Stimulated activated CD4-positive, alpha-beta T cell treated with anti-CD3 and anti-CD28 coated beads, TNF-alpha, amount 100 ng/mL, for 48 hours (primary cell): ENCODE results near the gene CC2D2A.

Source experiments
- DNase-seq, 3 donors: peaks; one replicate each; pipeline ENCODE4 v3.0.0-alpha.2; 2020; ENCODE audit warnings: low read depth in 3 of 3

Gene CC2D2A

DNA sequence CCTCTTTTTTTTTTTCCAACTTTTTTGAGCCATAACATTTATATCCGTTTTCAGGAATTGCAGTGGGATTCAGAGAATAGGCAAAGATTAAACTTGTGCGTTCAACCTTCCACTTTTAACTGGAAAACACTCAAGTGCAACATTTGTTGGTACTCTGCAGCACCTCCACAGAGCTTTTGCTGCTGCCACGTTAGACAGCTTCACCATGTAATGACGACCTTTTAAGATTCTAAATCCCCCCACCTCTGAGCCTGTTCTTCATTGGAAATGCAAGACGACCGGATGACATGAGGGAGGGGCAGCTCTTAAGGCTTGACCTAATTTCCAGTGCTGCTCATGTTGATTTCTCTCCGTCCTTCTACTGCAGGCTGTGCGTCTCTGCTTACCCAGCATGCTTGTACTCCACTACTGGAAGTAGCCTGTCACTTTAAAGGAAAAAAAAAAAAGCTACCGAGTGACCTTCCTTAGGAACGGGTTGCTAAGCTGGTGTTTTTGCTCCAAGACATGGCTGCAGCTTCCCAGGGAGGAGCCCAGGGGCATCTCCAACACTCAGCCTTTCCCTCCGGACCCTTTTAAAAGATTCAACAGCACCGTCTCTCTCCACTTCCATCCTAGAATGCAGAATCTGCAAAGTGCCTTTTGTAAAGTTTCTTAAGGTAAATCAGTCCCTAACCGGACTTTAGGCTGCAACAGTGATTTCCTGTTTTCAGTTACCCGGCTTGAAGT is at the start of gene CC2D2A:
CC2D2A (plus strand) TSS at position 481 of the 726 bp plus-strand sequence. CDS start 6,051 bp downstream, outside the sequence.
- no peak for DNase-seq

DNA sequence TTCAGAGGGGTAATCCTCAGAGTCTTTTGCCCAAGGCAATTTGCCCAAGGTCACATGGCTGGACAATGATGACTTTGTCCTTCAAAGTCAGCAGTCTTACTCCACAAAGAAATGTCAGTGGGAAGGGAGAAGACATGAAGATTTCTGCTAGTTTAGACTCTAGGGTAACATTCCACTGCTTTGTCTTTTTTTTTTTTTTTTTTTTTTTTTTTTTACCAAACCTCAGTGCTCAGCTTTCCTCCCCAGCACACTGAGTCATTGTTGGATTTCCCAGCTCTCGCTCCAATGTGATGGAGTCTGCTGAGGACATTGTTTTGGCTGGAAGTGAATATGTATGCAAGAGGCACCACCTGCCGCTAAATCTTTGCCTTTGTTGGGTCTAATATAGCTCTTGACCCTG is 49.0 kb upstream of the CC2D2A start:
- no peak for DNase-seq

DNA sequence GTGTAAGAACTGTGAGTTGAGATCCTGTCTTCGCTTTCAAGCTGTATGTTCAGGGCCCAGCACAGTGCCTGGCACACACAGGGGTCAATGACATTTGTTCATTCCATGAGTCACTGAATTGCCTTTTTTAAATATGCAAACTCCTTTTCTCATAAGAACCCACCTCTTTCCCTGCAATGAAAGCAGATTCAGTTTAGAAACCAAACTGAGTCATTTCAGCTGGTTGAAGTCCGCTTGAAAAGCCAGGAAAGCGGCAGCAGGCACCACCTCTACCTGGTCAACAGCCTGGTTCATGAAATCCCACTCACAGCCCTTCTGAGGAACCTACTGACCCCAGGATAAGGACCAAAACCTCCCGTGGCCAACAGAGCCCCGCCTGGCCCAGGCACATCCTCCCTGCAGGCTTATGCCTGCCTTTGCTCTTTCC is 46.4 kb upstream of the CC2D2A start:
- peak in 1 of 3 donors; percentile 4 for DNase-seq

DNA sequence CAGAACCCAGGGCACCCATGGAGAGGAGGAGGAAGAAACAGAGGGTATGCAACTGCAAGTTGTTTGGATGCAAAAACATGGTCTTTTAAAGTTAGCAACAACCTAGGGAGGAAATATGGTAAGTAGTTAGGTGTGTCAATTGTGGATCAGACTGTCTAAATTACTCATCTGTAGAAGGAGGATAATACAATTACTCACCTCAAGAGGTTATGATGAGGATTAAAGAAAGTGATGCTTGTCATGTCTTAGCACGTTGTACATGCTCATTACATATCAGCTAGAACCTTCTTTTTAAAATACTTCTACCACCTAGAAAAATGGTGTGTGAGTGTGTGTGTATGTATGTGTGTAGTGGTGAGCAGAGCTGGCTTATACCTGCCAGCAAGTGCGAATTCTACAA is 44.2 kb upstream of the CC2D2A start:
- DNase-seq, result no peak

DNA sequence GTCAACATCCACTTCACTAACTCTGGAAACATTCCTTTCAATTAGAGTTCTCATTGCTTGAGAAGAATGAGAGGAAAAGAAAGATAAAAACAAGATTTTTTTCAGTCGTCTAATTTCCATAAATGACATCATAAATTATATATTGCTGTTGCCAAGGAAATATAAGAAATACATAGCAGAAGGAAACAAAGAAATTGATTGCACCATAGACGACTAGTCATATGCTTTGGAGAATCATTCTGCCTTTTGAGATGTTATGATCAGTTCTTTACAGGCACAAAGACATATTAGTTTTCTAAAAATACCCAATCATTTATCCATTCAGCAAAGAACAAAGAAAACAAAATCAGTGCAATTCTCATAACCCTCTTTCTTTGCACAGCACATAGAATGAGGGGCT is 42.5 kb upstream of the CC2D2A start:
- DNase-seq, result no peak

DNA sequence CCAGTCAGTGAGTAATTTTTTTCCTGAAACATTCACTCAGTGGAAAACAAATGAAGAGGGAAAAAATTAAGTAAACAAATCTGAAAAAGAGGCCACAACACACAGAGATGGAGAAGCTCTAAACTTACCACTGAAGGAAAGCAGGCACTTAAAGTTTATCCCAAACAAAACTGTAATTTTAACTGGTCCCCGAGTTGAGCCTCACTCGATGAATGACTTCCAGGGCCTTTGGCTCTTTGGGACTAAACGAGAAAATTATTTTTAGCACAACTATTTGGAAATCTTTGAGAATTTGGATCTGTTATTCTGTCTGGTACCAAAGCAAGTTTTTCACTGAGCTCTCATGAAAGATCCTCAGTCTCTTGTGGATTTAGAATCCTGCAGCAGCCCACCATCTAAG is 42.0 kb upstream of the CC2D2A start, which contains the start of gene C1QTNF7:
C1QTNF7 (plus strand) TSS at position 333 of the 400 bp plus-strand sequence. CDS start 7,711 bp downstream, outside the sequence.
- DNase-seq, result no peak

DNA sequence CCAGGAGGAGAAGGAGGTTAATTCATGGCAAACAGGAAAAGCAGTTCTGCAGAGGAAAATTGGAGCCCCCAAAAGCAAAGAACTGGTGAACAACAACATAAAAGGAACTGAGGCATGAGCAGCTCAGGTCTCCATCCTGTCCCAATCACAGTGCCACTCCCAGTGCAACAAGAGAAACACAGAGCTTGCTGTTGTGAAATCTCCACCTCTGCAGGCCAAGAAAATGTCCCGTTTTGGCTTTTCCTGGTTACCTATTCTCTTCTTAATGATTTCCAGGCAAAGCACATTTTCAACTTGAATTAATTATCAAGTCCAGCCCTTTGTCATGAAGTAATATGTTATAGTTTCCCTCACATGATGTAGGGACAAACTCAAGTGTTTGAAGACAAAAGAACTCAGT is 41.1 kb upstream of the CC2D2A start:
- DNase-seq, result no peak

DNA sequence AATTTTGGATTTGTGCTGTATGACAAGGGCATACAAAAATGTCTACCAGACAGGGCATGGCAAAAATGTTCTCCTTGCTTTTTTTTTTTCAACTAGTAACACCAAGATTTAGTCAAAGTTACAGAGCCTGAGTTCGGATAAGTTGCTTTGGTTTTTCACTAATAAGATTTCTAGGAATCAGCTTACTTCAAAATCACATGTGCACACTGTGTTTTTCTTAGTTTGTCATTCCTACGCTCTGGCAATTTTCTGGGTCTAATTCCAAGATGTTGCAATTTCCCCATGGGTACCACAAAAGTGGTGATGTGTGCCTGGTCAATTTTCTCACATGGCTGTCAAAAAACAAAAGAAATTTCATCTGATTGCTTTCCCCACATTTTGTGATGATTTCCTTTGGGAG is 35.6 kb upstream of the CC2D2A start:
- DNase-seq, result no peak

DNA sequence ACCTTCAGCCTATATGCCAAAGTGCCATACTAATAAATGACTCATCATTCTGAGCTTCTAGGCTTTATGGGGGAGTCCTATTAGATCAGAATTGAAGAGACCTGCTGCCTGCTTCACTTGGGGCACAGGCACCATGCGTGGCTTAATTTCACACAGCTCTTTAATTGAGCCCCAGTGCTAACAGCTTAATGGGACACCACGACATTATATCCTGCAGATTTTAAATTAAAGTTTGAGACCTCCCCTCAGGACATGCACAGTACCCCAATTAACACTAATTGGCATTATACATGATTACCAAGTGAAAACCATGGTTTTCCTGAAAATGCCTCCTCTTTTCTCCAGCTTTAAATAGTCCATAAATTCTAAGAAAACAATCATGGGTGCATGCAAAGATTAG is 35.0 kb upstream of the CC2D2A start:
- DNase-seq, result no peak

DNA sequence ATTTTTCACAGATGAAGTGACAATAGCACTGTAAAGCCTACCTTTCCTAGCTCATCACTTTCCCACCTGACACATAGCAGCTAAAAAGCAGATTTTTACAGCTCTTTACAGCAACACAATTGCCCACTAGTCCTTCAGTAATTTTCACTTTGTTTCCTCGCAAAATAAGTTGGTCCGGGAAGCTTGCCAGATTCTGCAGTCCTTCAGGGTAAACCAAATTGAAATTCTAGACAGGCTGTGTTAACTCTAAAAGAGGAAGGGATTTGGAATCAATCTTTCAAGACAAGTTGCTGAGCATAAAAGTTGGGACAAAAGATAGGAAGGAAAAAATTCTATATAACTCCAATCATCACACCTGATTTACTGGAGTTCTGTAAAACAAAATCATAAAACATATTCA is 33.2 kb upstream of the CC2D2A start:
- DNase-seq, result no peak

DNA sequence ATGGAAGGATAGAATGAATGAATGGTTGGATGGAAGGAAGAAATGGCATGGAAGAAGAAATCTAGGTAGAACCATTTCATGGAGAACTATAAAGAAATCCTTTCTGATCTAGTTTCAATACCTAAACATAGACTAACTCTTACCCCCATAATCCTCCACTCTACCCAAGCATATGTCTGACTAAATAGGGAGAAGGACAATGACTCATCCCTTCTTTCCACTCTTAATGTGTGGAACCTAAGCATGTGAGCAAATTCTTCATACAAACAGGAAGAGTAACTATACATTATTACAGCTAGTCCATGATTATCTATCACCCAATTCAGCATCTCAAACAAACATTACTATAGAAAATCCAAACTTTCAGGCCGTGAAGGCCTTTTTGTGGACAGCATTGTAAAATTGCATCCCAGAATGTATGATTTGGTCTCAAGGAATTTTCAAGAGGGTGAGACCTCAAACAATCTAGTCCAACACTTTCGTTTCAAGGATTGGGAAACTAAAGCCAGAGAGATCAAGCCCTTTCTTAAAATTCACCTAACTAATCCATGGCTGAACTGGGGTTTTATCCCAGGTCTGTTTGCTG is 30.6 kb upstream of the CC2D2A start:
- no peak for DNase-seq

DNA sequence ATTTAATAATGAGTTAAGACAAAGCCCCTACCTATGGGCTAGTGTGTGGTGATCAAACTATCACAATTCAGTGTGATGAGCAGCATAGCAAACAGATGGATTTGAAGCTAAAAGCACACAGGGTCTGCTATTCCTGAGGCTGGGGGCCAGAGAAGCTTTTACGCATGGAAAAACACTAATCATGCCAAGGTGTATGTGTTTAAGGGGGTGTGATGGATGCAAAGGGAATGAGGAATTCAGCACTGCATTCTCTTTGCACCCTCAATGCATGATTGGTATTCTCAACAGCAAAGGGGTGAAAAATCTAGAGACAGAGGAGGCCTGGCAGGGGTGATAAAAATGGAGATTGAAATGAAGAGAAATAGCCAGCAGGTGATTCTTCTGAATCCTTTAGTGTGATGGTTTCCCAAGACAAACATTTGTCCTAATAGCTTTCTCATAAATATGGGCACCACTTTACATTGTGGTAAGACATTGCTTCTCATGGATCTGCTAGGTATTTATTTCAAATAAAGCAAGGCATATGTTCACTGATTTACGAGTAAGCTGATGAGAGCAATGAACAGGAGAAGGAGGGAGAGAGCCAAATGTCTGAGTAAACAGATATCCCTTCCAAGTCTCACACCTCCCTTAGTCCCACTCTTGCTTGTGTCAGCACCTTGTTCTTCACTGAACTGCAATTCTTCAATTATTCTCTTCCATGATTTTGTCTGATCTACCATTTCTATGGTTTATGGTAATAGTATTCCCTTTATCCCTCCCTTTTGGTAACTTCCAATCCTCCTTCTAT is 26.1 kb upstream of the CC2D2A start:
- no peak for DNase-seq

DNA sequence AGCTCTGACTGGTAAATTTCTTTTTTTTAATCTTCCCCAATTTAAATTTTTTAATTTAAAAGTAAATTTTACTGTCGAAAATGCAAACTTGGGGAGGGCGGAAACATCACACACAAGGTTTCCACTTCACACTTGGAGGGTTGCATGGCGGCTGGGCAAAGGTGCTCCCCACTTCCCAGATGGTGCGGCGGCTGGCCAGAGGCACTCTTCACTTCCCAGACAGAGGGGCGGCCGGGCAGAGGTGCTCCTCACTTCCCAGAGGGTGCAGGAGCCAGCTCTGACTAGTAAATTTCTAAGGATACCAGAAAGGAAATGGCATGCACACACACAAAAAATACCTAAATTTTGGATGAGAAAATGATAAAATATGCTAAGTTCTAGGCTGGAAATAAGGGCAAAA is 25.4 kb upstream of the CC2D2A start:
- no peak for DNase-seq

DNA sequence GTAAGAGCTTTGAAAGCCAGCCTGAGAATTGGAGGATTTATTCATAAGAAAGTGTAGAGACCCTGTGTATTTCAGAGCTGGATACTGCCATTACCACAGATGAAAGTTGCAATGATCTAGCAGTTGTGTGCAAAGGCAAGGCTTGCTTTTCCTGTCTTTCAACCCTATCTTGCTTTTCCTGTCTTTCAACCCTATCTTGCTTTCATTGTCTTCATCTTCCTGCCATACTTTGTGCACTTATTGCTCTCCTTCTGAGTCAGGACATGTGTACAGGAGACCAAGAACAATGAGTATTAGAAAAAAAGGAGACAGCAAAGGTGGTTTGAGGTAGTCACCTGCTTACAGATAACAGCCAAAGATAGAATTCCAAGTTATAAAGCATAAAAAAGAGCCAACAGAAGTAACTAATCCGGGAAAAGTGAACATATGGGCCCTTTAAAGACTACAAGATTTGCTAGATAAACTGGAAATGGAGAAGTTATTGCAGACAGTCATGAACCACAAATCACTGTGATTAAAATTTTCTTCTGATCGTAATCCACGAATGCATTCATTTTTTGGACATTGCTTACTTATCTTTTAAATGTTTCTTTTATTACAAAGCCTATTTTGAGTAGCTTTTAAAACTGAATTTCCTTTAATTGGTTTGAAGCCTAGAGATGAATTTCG is 24.7 kb upstream of the CC2D2A start:
- no peak for DNase-seq

DNA sequence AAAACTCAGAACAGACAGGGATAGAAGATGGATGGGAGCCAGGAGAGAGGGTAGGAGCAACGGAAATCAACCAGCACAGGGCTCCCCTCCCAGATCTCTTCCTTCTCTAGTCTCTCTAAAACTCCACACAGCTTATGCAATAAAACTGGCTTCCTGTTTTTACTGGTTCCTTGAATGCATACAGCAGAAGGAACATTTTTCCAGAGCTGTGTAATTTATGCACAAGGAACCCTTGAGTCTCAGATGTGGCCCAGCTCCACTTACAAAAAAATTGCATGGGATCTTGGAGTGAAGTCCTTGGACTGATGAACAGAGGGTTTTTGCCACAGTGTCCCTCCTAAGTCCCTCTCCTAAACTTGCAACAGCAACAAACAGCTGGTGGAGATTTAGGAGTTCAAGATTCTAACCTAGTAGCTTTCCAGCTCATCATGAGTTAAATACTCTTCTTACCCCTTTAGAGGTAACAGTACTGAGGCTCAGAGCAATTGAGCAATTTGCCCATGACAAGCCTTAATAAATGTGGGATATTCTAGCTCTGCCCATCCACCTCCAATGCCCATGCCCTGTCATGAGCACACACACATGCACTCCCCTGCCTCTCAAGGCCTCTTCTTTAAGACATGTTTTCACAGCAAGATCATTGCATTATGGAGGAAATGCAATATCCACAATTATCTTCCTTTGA is 18.4 kb upstream of the CC2D2A start:
- no peak for DNase-seq

DNA sequence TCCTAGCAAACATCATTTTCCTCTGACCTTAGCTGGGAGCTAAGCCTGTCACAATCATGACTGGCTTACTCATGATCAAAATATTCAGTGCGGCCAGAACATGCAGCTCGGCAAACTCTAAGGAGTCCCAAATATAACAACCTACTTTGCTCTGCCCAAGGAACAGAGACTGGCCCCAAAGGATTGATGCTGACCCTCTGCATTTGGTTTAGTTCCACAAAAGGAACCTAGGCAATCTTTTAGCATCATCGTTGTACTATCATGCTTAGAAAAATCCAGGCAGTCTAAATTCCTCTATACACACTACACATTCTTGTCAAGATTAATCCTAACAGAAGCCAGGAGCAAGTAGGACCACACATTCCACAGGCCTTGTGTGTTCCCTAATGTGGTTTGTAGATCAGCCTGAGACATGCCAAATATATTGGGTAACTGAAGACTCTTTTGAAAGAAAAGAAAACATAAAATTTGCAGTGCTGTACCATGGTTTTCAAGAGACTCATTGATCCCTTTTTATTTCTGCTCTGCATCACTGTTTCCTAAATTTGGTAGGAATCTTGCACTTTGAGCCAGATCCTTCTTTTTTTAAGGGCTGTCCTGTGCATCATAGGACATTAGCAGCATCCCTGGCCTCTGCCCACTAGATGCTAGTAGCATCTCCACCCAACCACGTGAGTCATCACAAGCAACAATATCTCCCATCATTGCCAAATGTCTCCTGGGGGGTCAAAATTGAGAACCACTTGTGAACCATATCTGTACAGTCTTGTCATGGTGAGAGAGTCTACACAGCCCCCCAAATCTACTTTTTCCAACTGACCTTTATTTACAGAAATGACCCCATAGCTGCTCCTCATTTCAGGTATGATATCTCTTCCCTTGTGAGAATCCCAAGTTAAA is 17.6 kb upstream of the CC2D2A start:
- no peak for DNase-seq

DNA sequence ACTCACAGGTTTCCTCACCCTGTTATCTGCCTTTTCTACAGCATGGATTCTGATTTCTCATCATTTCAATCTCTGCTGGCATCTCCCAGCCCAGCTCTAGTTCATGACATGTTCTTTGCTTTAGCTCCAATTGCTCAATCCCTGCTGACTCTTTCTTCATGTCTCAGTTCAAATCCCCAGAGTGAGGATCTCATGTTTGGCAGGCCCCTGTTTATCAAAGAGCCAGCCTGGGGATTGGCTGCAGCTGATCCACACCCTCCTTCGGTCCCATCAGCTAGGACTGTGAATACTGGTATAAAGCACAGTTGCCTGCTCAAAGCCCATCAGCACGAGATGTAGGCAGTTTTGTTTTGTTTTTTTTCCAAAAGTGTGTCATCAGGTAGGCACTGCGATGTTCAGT is 14.4 kb upstream of the CC2D2A start:
- no peak for DNase-seq

DNA sequence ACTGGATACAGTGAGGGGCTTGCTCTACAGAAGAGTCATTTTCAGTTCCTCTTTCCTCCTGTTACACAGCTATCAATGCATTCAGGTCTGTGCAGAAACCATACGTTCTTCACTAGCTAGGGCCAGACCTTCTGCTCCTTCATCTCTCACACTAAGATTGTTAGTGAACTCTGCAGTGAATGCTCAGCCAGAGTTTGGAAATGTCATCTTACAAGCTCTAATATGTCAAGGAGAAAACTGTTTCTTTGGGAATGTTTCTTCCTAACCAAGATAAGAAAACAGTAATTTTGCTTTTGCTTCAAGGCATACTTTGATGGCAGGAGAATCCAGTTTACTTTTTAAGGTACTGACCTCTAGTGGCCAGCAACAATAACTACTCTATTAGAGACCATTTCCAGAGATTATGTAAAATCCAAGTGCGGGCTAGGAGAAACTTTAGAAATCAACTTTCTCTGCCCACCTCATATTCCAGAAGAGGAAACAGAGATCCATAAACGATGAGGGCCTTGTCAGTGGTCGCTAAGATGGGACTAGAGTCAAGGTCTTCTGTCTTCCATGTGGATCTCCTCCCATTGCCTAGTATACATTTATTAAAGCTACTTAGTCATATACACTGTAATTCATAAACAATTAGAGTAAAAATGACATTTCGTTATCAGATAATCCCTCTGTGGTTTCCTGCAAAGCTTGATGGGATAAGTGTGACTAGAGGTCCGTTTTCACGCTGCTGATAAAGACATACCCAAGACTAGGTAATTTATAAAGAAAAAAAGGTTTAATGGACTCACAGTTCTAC is 12.1 kb upstream of the CC2D2A start:
- DNase-seq, result no peak

DNA sequence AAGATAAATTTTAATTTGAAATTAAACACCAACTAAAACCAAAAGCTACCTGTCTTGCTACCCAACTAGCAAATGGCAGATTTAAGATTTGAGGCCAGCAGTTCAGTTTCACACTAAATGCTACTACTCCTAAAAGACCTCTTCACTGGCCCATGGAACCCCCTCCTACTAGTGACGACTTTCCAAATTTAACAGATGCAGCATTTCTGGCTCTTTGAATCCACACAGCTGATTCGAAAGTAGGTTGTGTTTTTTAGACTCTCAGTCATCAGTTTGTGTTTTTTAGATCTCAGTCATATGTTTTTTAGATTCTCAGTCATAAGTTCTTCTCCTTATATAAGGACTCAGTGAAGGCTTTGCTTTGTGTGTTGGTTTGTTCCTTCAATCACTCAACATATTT is 11.1 kb upstream of the CC2D2A start:
- no peak for DNase-seq

DNA sequence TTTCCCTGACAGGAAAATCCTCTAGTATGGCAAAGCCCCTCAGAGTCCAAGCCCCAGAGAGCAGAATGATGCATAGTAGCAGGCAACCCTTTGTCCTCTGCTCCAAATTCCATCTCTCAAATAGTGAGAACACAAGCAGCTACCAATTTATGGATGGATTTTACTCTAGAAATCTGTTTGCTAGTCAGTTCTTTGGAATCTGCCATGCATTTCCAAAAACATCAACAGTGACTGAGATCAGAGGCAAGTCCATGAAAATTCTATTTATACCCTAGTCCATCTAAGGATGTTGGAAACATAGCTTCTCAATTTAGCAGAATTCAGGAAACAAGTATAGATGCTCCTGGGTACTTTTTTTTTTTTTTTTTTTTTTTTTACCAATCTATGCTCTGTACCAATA is 10.0 kb upstream of the CC2D2A start:
- no peak for DNase-seq
